Thyroid gland (tissue), 4 donors: ENCODE data around the gene KRTAP21-3. TPM values are rescaled to one million over a fixed set of nuclear protein-coding genes. Genes with fewer than 3 reads are reported as not detected.

ENCODE experiments used
- DNase-seq, 2 donors: peaks; one replicate each; pipeline ENCODE4 v3.0.0-alpha.2; 2019
- H3K27ac ChIP-seq, 3 donors: fragments of 200-600 bp; sonication (generic); 1 replicate in 2 of 3; 2 replicates in 1 of 3; pipeline ENCODE4 v1.5.1; 2016 to 2019; ENCODE audit warnings: mild to moderate bottlenecking in 1 of 3, moderate library complexity in 1 of 3
- H3K27me3 ChIP-seq: fragments of 200-600 bp; sonication (generic); one replicate; pipeline ENCODE4 v1.5.1; 2019
- H3K36me3 ChIP-seq, 2 donors: fragments of 200-600 bp; sonication (generic); one replicate each; pipeline ENCODE4 v1.5.1; 2016 to 2019
- H3K4me1 ChIP-seq, 2 donors: fragments of 200-600 bp; sonication (generic); one replicate each; pipeline ENCODE4 v1.5.1; 2017 to 2019
- H3K4me3 ChIP-seq, 3 donors: fragments of 200-600 bp; sonication (generic); replicated peaks in 1 of 3; 1 replicate in 2 of 3; 2 replicates in 1 of 3; pipeline ENCODE4 v1.5.1; 2016; ENCODE audit warnings: mild to moderate bottlenecking in 1 of 3
- H3K9me3 ChIP-seq: fragments of 200-600 bp; sonication (generic); one replicate; pipeline ENCODE4 v1.5.1; 2017
- CTCF ChIP-seq, 6 experiments: fragments of 200-600 bp in 3 of 6; fragments of 450-650 bp in 3 of 6; sonication (generic) in 3 of 6; IDR thresholded peaks; one replicate each; pipeline ENCODE4 v1.5.1; 2016 to 2019; ENCODE audit warnings: antibody characterized with exemption in 6 of 6, mild to moderate bottlenecking in 2 of 6, inconsistent platforms in 1 of 6, moderate library complexity in 1 of 6
- POLR2A ChIP-seq, 2 donors: fragments of 450-650 bp; IDR thresholded peaks; one replicate each; pipeline ENCODE4 v1.6.1; 2017; ENCODE audit warnings: antibody characterized with exemption in 2 of 2, mild to moderate bottlenecking in 2 of 2, moderate library complexity in 1 of 2
- WGBS, 2 donors: methylation state at CpG; one replicate each; pipeline ENCODE4 v1.1.5; 2017; 5-methylcytosine and 5-hydroxymethylcytosine counted together
- intact Hi-C: fragments of 100-400 bp; cut with DNase I; formaldehyde crosslinking; loops from one replicate; pipeline ENCODE4 v1.15.1; 2023
- total RNA-seq, 4 donors: library from RNA; depleted of rRNA; stranded (reverse); fragments of >200 nt; gene quantifications; one replicate each; pipeline ENCODE4 v1.2.3, GENCODE V29; 2016

KRTAP21-3 gene
- total RNA-seq, 4 donors from 2014 or later = not detected

GRCh38 chr21:30714946-30715345 is 3.6 kb downstream of the KRTAP21-3 start:
- intact Hi-C loops = no loop called here
- H3K4me3 ChIP-seq = no peak overlapping the region
- DNase-seq = no peak
- H3K27me3 ChIP-seq = no peaks in the 10 kb centered on the region
- TF ChIP-seq POLR2A (IDR thresholded peaks at IDR 0.05) = no peak
- no peak for TF ChIP-seq CTCF (IDR thresholded peaks at IDR 0.05)
- H3K27ac ChIP-seq = no peak overlapping the region
- no peaks in the 10 kb centered on the region for H3K4me1 ChIP-seq
- no peaks in the 10 kb centered on the region for H3K36me3 ChIP-seq
- H3K9me3 ChIP-seq = no peaks in the 10 kb centered on the region
- 82 to 86% methylated on average over 2 of the region's 2 CpGs for WGBS, 2 donors

GRCh38 chr21:30714456-30714855 is 4.1 kb downstream of the KRTAP21-3 start:
- no peak overlapping the region for H3K27ac ChIP-seq
- no peaks in the 10 kb centered on the region for H3K36me3 ChIP-seq
- intact Hi-C loops = no loop called here
- no peaks in the 10 kb centered on the region for H3K27me3 ChIP-seq
- TF ChIP-seq POLR2A (IDR thresholded peaks at IDR 0.05) = no peak
- TF ChIP-seq CTCF (IDR thresholded peaks at IDR 0.05) = no peak
- H3K4me3 ChIP-seq = no peak overlapping the region
- no peaks in the 10 kb centered on the region for H3K4me1 ChIP-seq
- DNase-seq = no peak
- H3K9me3 ChIP-seq = no peaks in the 10 kb centered on the region
- WGBS, 2 donors = 67 to 82% methylated on average over 3 of the region's 3 CpGs

GRCh38 chr21:30713766-30714165 is 4.8 kb downstream of the KRTAP21-3 start:
- Histone ChIP-seq H3K9me3 (no peaks in the 10 kb centered on the region), H3K27me3 (no peaks in the 10 kb centered on the region), H3K4me1 (no peaks in the 10 kb centered on the region), H3K36me3 (no peaks in the 10 kb centered on the region), H3K4me3 (no peak overlapping the region), H3K27ac (no peak overlapping the region)
- intact Hi-C loops = no loop called here
- WGBS, 2 donors = 82 to 85% methylated on average over 3 of the region's 3 CpGs
- no peak for TF ChIP-seq CTCF (IDR thresholded peaks at IDR 0.05)
- no peak for TF ChIP-seq POLR2A (IDR thresholded peaks at IDR 0.05)
- DNase-seq = no peak

- WGBS, 2 donors = 33 to 49% methylated on average over 3 of the region's 3 CpGs
- intact Hi-C loops = no loop called here
- no peak for DNase-seq
- Histone ChIP-seq H3K27ac (no peak overlapping the region), H3K36me3 (no peaks in the 10 kb centered on the region), H3K4me1 (no peaks in the 10 kb centered on the region), H3K27me3 (no peaks in the 10 kb centered on the region), H3K9me3 (no peaks in the 10 kb centered on the region), H3K4me3 (no peak overlapping the region)
- TF ChIP-seq CTCF (IDR thresholded peaks at IDR 0.05) (no peak), POLR2A (IDR thresholded peaks at IDR 0.05) (no peak)
Measured at GRCh38 chr21:30710499-30710898, 8.1 kb downstream of the KRTAP21-3 start.

GRCh38 chr21:30707409-30707808 is 11.2 kb downstream of the KRTAP21-3 start:
- no peak overlapping the region for H3K4me3 ChIP-seq
- H3K36me3 ChIP-seq = no peaks in the 10 kb centered on the region
- H3K27me3 ChIP-seq = no peaks in the 10 kb centered on the region
- DNase-seq = no peak
- TF ChIP-seq CTCF (IDR thresholded peaks at IDR 0.05) (no peak), POLR2A (IDR thresholded peaks at IDR 0.05) (no peak)
- no peak overlapping the region for H3K27ac ChIP-seq
- no peaks in the 10 kb centered on the region for H3K4me1 ChIP-seq
- intact Hi-C loops = no loop called here
- H3K9me3 ChIP-seq = no peaks in the 10 kb centered on the region
